Measurements from ENCODE around the gene NRG3.

Gene NRG3

GRCh38 chr10:81903472-81903871 lies 28.5 kb downstream of the NRG3 start:
- TF ChIP-seq CTCF (IDR thresholded peaks at IDR 0.05; ENCODE audit: insufficient read depth, low read length, poor library complexity, severe bottlenecking) = no peak
- DNase-seq (ENCODE audit: extremely low read depth, insufficient read length) = no peak
- H3K36me3 ChIP-seq (ENCODE audit: control insufficient read depth, insufficient read depth, low read length) = no peaks in the 10 kb centered on the region
- no peak overlapping the region for H3K4me3 ChIP-seq (replicated peaks; ENCODE audit: low read depth, low read length)
- H3K27me3 ChIP-seq (replicated peaks; ENCODE audit: control insufficient read depth, insufficient read depth, low read length) = no peaks in the 10 kb centered on the region

GRCh38 chr10:81905161-81905560 lies 30.2 kb downstream of the NRG3 start:
- no peak for DNase-seq (ENCODE audit: extremely low read depth, insufficient read length)
- no peak for TF ChIP-seq CTCF (IDR thresholded peaks at IDR 0.05; ENCODE audit: insufficient read depth, low read length, poor library complexity, severe bottlenecking)
- Histone ChIP-seq H3K36me3 (ENCODE audit: control insufficient read depth, insufficient read depth, low read length) (no peaks in the 10 kb centered on the region), H3K4me3 (replicated peaks; ENCODE audit: low read depth, low read length) (no peak overlapping the region), H3K27me3 (replicated peaks; ENCODE audit: control insufficient read depth, insufficient read depth, low read length) (no peaks in the 10 kb centered on the region)

- no peak for DNase-seq (ENCODE audit: extremely low read depth, insufficient read length)
- Histone ChIP-seq H3K4me3 (replicated peaks; ENCODE audit: low read depth, low read length) (no peak overlapping the region), H3K27me3 (replicated peaks; ENCODE audit: control insufficient read depth, insufficient read depth, low read length) (no peaks in the 10 kb centered on the region), H3K36me3 (ENCODE audit: control insufficient read depth, insufficient read depth, low read length) (no peaks in the 10 kb centered on the region)
- TF ChIP-seq CTCF (IDR thresholded peaks at IDR 0.05; ENCODE audit: insufficient read depth, low read length, poor library complexity, severe bottlenecking) = no peak
Measured at GRCh38 chr10:81909453-81909852, 34.5 kb downstream of the NRG3 start.

- DNase-seq (ENCODE audit: extremely low read depth, insufficient read length) = no peak
- H3K4me3 ChIP-seq (replicated peaks; ENCODE audit: low read depth, low read length) = no peak overlapping the region
- H3K27me3 ChIP-seq (replicated peaks; ENCODE audit: control insufficient read depth, insufficient read depth, low read length) = no peaks in the 10 kb centered on the region
- no peak for TF ChIP-seq CTCF (IDR thresholded peaks at IDR 0.05; ENCODE audit: insufficient read depth, low read length, poor library complexity, severe bottlenecking)
- no peaks in the 10 kb centered on the region for H3K36me3 ChIP-seq (ENCODE audit: control insufficient read depth, insufficient read depth, low read length)
Measured at GRCh38 chr10:81911328-81911727, 36.3 kb downstream of the NRG3 start.

GRCh38 chr10:81914736-81915503 lies 39.9 kb downstream of the NRG3 start:
- TF ChIP-seq CTCF (IDR thresholded peaks at IDR 0.05; ENCODE audit: insufficient read depth, low read length, poor library complexity, severe bottlenecking) = no peak
- Histone ChIP-seq H3K36me3 (ENCODE audit: control insufficient read depth, insufficient read depth, low read length) (no peaks in the 10 kb centered on the region), H3K27me3 (replicated peaks; ENCODE audit: control insufficient read depth, insufficient read depth, low read length) (no peaks in the 10 kb centered on the region), H3K4me3 (replicated peaks; ENCODE audit: low read depth, low read length) (no peak overlapping the region)
- DNase-seq (ENCODE audit: extremely low read depth, insufficient read length) = no peak

GRCh38 chr10:81915504-81915897 lies 40.5 kb downstream of the NRG3 start:
- no peak for DNase-seq (ENCODE audit: extremely low read depth, insufficient read length)
- Histone ChIP-seq H3K36me3 (ENCODE audit: control insufficient read depth, insufficient read depth, low read length) (no peaks in the 10 kb centered on the region), H3K4me3 (replicated peaks; ENCODE audit: low read depth, low read length) (no peak overlapping the region), H3K27me3 (replicated peaks; ENCODE audit: control insufficient read depth, insufficient read depth, low read length) (no peaks in the 10 kb centered on the region)
- no peak for TF ChIP-seq CTCF (IDR thresholded peaks at IDR 0.05; ENCODE audit: insufficient read depth, low read length, poor library complexity, severe bottlenecking)
